Large intestine (tissue), 3 donors: Measurements from ENCODE around the gene OR4F15. TPM values are rescaled to one million over a fixed set of nuclear protein-coding genes. Genes with fewer than 3 reads are reported as not detected.
"Not testable (repeated sequence)": the region's sequence is repeated elsewhere in the genome, so short reads cannot be mapped to it uniquely, and the experiment has no call there.

Experiments
- DNase-seq, 2 donors: peaks; one replicate each; pipeline versions ENCODE4 v3.0.0 to v3.0.0-alpha.2; 2013
- H3K27ac ChIP-seq: one replicate; pipeline ENCODE4 v1.5.1; 2013; ENCODE audit warnings: low read length
- H3K27me3 ChIP-seq: 2 replicates; pipeline ENCODE4 v1.6.1; 2013; ENCODE audit warnings: low read length; ENCODE audit not compliant: control insufficient read depth, insufficient read depth
- H3K36me3 ChIP-seq: 2 replicates; pipeline ENCODE4 v1.6.1; 2013; ENCODE audit warnings: low read length; ENCODE audit not compliant: control insufficient read depth, insufficient read depth
- H3K4me1 ChIP-seq: one replicate; pipeline ENCODE4 v1.6.1; 2013; ENCODE audit warnings: low read length; ENCODE audit not compliant: control insufficient read depth, insufficient read depth
- H3K4me3 ChIP-seq: one replicate; pipeline ENCODE4 v1.5.1; 2013; ENCODE audit warnings: low read length
- H3K9me3 ChIP-seq: one replicate; pipeline ENCODE4 v1.6.1; 2013; ENCODE audit warnings: mild to moderate bottlenecking, low read depth, low read length, moderate library complexity; ENCODE audit not compliant: control insufficient read depth
- WGBS: methylation state at CpG from one replicate; pipeline ENCODE4 v1.1.5; 2013; ENCODE audit warnings: low lambda C conversion rate; ENCODE audit not compliant: insufficient coverage; 5-methylcytosine and 5-hydroxymethylcytosine counted together
- polyA plus RNA-seq: library from polyadenylated mRNA; unstranded; fragments of 120-200 nt; gene quantifications from one replicate; pipeline ENCODE4 v1.2.1, GENCODE V29; 2013

The OR4F15 gene
- polyA plus RNA-seq, 1 donor, result not detected

DNA sequence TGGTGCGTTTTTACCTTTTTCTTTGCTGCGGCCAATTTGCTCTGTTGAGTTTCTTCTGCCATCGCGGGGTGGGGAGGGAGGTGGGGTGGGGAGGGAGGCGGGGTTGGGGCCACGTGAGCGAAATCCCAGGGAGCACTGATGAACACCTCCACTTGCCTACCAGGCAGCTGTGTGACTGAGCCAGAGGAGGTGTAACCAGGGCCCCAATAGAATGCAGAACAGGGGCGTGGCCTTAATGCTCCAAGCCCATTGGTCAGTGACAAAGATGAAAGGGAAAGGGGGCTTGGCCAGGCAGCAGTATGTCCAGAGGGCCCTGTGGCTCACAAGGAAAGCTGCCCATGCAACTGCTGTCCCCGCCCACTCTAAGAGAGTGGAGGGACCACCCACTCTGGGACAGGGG lies 30.1 kb upstream of the OR4F15 start:
- no peaks in the 10 kb centered on the region for H3K36me3 ChIP-seq
- no peak overlapping the region for H3K27ac ChIP-seq
- no peaks in the 10 kb centered on the region for H3K9me3 ChIP-seq
- no CpG with 5 or more reads among the region's 9 CpGs for WGBS
- H3K4me3 ChIP-seq, result no peak overlapping the region
- DNase-seq, result no peak
- no peaks in the 10 kb centered on the region for H3K4me1 ChIP-seq
- H3K27me3 ChIP-seq, result no peaks in the 10 kb centered on the region

DNA sequence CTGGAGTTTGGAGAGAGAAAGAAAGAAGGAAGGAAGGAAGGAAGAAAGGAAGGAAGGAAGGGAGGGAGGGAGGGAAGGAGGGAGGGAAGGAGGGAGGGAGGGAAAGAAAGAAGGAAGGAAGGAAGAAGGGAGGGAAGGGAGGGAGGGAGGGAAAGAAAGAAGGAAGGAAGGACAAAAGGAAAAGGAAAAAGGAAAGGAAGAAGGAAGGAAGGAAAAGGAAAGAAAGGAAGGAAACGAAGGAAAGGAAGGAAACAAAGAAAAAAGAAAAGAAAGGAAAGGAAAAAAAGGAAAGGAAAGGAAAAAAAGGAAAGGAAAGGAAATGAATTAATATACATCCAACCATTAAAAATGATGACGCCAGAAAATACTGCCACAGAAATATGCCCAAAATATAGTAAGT lies 27.4 kb upstream of the OR4F15 start:
- no peaks in the 10 kb centered on the region for H3K9me3 ChIP-seq
- no peak for DNase-seq
- 62% methylated on average over 2 of the region's 2 CpGs for WGBS
- H3K27ac ChIP-seq, result no peak overlapping the region
- no peaks in the 10 kb centered on the region for H3K4me1 ChIP-seq
- H3K27me3 ChIP-seq, result no peaks in the 10 kb centered on the region
- H3K4me3 ChIP-seq, result no peak overlapping the region
- H3K36me3 ChIP-seq, result no peaks in the 10 kb centered on the region

DNA sequence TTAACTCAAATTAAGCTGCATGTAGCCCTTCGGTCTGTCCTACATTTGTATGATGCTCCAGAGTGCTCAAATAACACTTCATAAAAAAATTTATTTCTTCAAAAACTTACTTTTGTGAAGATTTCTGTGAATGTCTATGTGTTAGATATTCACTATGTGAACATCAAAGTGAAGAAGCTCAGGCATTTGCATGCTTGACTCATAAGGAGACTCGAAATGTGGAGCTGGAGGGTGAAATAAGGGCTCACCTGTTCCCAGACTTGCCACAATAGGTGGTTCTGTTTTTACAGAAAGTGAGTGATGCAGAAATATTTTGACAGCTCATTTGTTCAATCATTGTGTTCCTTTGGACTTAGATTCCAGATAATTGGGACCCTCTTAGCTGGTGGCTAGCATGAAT lies 25.6 kb upstream of the OR4F15 start:
- WGBS, result no CpG with 5 or more reads among the region's 2 CpGs
- H3K36me3 ChIP-seq, H3K4me3 ChIP-seq, H3K4me1 ChIP-seq, H3K9me3 ChIP-seq, DNase-seq, H3K27ac ChIP-seq, H3K27me3 ChIP-seq: not testable (repeated sequence)

DNA sequence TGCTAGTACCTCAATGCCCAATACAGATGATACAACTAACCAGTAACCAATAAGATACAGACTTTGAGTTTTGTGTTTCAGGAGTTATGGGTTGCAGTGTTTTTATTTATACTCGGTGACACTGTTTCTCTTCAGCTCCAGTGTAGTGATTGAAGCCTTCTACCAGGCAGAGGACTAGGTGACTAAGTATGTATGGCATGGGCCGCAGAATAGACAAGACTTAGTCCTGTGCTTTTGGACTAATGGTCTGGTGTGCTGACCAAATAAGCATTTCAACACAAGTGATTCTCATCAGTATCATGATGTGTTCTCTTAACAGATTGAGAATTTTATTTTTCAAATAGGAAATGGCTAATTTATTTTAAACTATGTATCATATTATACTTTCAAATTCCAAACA lies 24.0 kb upstream of the OR4F15 start:
- H3K4me3 ChIP-seq, DNase-seq, H3K36me3 ChIP-seq, H3K27ac ChIP-seq, H3K27me3 ChIP-seq, H3K9me3 ChIP-seq, H3K4me1 ChIP-seq: not testable (repeated sequence)
- WGBS, result no CpG with 5 or more reads among the region's 2 CpGs

DNA sequence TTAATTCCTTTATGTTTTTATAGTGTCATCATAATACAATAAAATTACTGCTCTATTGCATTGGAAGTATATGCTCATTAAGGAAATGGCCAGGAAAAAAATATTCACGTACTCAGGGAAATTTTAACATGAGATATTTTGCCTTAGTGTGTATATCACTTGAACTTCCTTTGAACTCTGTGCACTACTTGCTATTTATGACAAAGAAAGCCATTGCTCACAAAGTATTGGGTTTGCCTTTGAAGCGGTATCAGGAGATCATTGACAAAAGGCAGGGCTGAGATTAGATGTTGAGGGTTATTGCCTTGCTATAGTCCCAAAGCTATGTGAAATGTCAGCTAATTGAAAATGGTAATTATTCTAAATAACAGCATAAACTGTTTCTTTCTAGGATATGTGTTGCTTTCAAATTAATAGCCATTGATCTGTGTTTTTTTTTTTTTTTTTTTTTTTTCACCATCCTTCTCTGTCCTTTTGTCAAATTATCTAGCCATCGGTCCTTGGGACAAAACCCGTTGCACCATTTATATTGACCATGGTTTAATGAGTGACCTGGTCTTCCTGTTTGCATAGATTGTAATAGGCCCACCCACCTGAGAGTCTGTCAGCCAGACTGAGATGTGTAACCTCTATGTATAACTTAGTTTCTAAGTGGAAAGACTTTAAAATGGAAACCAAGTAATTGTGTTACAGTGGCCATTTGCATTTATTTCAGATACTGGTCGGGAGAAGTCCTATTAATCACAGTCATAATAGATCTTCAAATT lies 23.3 kb upstream of the OR4F15 start:
- H3K27ac ChIP-seq, H3K4me3 ChIP-seq, H3K27me3 ChIP-seq, H3K9me3 ChIP-seq, H3K4me1 ChIP-seq, H3K36me3 ChIP-seq: not testable (repeated sequence)
- no CpG with 5 or more reads among the region's 5 CpGs for WGBS
- peak in 1 of 2 donors; percentile 37 for DNase-seq

DNA sequence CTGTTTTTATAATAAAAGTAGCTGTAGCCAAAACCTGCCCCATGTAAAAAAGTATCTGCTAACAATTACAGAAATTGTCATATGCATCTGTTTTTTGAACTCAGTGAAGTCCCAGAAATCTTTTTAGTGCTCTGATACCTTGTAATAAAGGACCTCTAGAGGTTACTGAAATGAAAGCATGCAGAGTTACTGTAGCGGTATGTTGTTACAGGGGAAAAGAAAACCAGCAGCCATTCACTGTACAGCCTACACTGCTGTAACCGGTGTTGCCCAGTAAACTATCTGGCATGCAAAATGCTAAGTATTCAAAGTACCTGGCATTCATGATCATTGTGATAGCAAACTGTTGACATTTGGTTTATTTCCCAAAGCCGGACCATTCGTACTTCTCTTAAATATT lies 21.3 kb upstream of the OR4F15 start:
- not testable (repeated sequence) for H3K4me1 ChIP-seq, H3K4me3 ChIP-seq, H3K9me3 ChIP-seq, H3K36me3 ChIP-seq, DNase-seq, H3K27me3 ChIP-seq, H3K27ac ChIP-seq
- WGBS, result no CpG with 5 or more reads among the region's 4 CpGs

DNA sequence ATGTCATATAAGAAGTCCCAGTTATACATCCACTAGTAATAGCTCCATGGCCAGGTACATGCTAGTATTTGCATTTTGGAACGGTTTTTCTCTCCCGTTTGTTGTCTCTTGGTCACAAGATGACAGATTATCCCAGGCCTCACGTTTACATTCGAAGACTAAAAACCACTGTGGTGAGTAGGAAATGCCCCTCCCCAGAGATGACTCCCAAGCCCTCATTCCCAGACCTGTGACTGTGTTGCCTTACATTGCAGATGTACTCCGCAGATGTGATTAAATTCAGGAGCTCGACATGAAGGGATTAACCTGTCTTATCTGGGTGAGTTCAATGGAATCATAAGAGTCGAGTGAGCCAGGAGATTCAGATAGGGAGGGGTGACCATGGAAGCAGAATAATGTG lies 18.0 kb upstream of the OR4F15 start:
- not testable (repeated sequence) for H3K27ac ChIP-seq, DNase-seq, H3K36me3 ChIP-seq, H3K4me3 ChIP-seq, H3K27me3 ChIP-seq, H3K4me1 ChIP-seq, H3K9me3 ChIP-seq
- no CpG with 5 or more reads among the region's 7 CpGs for WGBS

DNA sequence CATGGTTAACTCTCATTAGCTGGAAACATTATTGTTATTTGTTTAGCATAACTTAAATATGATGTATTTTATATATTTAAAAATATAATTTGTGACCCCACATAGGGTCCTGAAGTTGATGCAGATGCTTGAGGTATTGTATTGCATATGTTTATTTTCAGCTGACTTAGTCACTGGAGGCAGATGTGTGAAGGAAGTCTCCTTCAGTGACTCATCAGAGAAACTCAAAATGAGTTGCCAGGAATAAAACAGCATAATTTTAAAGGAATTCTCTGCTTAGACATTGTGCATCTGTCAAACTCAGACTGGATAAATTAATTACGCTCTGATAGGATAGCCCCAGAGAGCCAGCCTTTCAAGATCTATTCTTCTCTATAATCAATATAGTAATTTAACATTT lies 16.5 kb upstream of the OR4F15 start:
- H3K27me3 ChIP-seq, result no peaks in the 10 kb centered on the region
- no peak overlapping the region for H3K4me3 ChIP-seq
- H3K9me3 ChIP-seq, result no peaks in the 10 kb centered on the region
- H3K27ac ChIP-seq, result no peak overlapping the region
- no peaks in the 10 kb centered on the region for H3K36me3 ChIP-seq
- no peak for DNase-seq
- WGBS, result no CpG with 5 or more reads among the region's 1 CpG
- H3K4me1 ChIP-seq, result no peaks in the 10 kb centered on the region

DNA sequence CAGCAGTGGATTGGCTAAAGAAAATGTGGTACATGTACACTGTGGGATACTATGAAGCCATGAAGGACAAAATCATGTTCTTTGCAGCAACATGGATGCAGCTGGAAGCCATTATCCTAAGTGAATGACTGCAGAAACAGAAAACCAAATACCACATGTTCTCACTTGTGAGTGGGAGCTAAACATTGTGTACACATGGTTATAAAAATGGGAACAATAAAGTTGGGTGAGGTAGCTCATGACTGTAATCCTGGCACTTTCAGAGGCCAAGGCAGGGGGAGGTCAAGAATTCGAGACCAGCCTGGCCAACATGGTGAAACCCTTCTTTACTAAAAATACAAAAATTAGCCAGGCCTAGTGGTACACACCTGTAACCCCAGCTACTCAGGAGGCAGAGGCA lies 12.3 kb upstream of the OR4F15 start:
- H3K27me3 ChIP-seq, result no peaks in the 10 kb centered on the region
- no peaks in the 10 kb centered on the region for H3K36me3 ChIP-seq
- H3K4me3 ChIP-seq, result no peak overlapping the region
- no peaks in the 10 kb centered on the region for H3K4me1 ChIP-seq
- H3K9me3 ChIP-seq, result no peaks in the 10 kb centered on the region
- H3K27ac ChIP-seq, result no peak overlapping the region
- DNase-seq, result no peak
- WGBS, result no CpG with 5 or more reads among the region's 1 CpG

DNA sequence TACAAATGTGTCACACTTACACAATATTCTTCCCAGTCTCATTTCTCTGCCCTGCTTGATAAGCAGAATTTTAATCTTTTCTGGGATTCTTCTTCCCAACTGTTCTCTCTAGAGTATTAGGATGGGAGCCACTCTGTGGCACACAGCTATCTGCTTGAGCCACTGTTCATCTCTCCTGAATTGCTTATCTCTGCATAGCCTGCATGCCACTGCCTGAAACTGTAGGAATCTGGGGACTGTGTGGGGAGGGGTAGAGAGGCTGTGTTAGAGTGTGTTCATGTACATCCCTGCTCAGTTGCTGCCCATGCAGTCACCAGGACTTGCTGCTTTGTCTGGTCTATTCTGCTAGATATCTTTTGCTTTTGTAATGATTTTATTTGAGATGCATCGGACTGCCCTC lies 11.0 kb upstream of the OR4F15 start:
- H3K27me3 ChIP-seq, result no peaks in the 10 kb centered on the region
- no peak for DNase-seq
- no peaks in the 10 kb centered on the region for H3K36me3 ChIP-seq
- no peak overlapping the region for H3K4me3 ChIP-seq
- H3K9me3 ChIP-seq, result no peaks in the 10 kb centered on the region
- 50% methylated on average over 1 of the region's 1 CpG for WGBS
- no peaks in the 10 kb centered on the region for H3K4me1 ChIP-seq
- H3K27ac ChIP-seq, result no peak overlapping the region

DNA sequence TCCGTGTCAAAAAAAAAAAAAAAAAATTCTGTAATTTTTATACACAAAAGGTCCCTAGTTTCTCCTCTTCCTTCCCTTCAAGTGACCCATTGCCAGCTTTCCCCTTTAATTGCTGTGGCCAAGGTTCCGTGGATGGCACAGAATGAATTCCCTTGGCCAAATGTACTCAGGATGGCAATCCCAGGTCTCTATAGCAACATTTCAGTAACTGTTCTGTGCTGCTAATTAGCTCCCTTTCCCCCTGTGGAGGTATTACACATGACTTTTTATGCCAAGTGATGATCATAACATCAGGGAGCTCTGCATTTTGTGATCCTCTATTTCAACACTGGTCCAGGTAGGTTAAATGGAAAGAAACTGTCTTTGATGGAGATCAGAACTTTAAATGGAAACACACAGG lies 8.8 kb upstream of the OR4F15 start, which contains the start of gene OR4F6:
Gene OR4F6, plus strand, starts transcription at position 301 of the 400 bp plus-strand sequence. CDS start 2,211 bp downstream, outside the sequence.
- DNase-seq, result no peak
- no CpG with 5 or more reads among the region's 2 CpGs for WGBS
- Histone ChIP-seq H3K4me3 (no peak within 1 kb of the TSS), H3K9me3 (no peaks in the 10 kb centered on the region), H3K27me3 (no peaks in the 10 kb centered on the region), H3K4me1 (no peaks in the 10 kb centered on the region), H3K27ac (no peak within 1 kb of the TSS), H3K36me3 (no peaks in the 10 kb centered on the region)
